GM11168 (cell line): ENCODE measurements around the gene AKR1B1.

Experiments used
- in situ Hi-C: fragments of 300-500 bp; cut with MboI; formaldehyde crosslinking; loops from one replicate; pipeline ENCODE4 v1.12.0; 2022; ENCODE audit warnings: low sequenced_read_pairs; ENCODE audit not compliant: unreplicated experiment

Gene AKR1B1

DNA sequence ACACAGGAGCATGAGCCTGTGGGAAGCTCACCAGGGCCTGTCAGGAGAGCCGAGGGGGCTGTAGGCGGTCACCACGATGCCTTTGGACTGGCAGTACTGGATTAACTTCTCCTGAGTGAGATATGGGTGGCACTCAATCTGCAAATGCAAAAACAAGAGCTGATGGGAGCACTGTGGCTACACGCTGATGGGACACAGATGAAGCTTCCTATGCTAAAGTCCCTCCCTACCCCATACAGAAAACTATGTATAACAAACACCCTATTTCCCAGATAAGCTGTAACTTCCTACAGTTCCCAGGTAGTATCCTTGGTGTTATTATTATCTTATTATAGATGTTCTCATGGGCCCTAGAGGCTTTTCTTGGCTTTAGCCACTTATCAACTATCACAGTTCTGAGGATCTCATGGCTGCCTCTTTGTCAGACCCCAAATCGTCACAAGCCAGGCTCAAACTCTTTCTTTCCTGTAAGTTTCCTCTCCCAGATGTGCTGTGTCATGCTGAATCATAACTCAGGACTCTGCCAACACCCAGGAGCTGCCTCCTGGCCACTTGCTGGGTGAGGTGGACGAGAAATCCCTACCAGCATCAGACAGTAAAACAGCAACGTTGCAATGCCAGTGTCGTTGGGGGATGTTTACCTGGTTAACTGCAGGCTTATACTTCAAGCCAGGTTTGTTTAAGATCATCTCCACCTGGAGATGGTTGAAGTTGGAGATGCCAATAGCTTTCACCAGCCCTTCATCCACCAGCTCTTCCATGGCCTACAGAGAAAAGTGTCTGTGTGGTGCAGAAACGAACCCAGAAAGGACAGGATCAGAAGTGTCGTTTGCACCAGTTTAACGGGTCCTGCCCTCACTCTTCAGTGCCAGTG, 10.3 kb downstream of the AKR1B1 start:
- in situ Hi-C loops: loop anchor here (10.0 kb wide), 1 partner anchor 166 kb away; no protein-coding TSS in a partner anchor

DNA sequence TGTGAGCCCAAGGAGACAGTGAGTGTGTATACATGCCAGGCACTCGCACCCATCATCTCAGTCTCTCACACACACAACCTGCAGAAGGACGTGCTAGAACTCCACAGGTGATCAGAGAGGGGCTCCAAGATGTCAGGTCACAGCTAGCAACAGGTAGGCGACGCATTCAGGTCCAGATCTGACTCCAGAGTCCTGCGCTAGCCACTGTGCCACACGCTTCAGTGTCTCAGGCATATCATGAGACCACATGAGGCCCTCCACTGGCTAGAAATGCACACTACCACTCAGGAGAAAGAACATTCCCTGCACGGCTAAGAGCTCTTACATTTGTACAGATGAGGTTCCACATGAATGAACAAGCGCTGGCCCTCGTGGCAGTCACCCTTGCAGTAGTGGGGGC, 11.5 kb downstream of the AKR1B1 start:
- in situ Hi-C loops: loop anchor here (10.0 kb wide), 1 partner anchor 167 kb away; no protein-coding TSS in a partner anchor

DNA sequence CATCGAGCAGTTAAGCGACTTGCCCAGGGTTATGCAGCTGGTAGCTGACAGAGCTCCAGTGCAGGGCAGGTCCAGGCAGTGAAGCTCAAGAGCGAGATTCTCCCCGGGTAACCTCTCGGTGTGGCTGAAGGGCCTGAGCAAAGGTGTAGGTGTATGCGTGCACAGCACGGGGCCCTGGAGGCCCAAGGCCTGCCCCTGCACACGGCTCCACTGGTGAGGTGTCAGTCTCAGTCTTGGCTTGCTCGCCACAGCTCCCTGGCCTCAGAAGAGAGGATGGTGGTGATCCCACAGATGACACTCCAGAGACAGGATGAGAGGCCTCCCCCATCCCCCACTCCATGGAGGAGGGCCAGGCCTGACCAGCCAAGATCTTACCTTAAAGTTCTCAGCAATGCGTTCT, 12.0 kb downstream of the AKR1B1 start:
- in situ Hi-C loops: loop anchor here (10.0 kb wide), 1 partner anchor 168 kb away; no protein-coding TSS in a partner anchor

DNA sequence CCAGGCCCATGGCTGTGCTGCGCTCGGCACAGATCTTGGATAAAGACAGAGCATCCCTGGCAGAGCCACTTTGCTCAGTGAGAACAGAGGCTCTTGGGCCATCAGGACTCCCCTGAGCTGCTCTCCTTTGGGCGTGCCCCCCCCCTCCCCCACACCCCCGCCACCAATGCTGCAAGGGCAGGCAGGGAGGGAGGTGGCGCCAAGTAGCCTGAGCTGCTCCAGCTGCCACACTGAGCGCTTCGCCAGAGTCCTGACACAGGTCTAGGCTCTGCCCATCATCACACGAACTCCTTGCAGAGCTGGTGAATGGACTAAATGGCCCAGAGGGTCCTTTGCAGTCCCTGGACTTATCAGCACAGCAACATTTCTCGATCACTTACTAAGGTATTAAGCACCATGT, 12.5 kb downstream of the AKR1B1 start:
- in situ Hi-C loops: loop anchor here (10.0 kb wide), 1 partner anchor 168 kb away; no protein-coding TSS in a partner anchor

DNA sequence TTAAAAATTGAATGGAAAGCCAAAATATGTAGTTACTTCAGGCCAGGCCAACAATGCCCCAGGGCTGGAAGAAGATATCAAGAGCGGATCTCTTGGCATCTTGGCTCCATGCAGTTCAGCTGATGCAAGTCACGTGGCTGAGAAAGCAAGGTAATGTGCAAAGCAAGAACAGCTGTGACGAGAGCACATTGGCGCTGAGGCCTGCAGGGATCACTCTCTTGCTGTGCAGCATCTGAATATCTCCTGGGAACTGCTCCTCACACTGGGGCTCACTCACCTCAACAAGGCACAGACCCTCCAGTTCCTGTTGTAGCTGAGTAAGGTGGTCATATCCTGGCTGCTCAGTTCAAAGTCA, 14.0 kb downstream of the AKR1B1 start:
- in situ Hi-C loops: loop anchor here (10.0 kb wide), 1 partner anchor 170 kb away; no protein-coding TSS in a partner anchor

DNA sequence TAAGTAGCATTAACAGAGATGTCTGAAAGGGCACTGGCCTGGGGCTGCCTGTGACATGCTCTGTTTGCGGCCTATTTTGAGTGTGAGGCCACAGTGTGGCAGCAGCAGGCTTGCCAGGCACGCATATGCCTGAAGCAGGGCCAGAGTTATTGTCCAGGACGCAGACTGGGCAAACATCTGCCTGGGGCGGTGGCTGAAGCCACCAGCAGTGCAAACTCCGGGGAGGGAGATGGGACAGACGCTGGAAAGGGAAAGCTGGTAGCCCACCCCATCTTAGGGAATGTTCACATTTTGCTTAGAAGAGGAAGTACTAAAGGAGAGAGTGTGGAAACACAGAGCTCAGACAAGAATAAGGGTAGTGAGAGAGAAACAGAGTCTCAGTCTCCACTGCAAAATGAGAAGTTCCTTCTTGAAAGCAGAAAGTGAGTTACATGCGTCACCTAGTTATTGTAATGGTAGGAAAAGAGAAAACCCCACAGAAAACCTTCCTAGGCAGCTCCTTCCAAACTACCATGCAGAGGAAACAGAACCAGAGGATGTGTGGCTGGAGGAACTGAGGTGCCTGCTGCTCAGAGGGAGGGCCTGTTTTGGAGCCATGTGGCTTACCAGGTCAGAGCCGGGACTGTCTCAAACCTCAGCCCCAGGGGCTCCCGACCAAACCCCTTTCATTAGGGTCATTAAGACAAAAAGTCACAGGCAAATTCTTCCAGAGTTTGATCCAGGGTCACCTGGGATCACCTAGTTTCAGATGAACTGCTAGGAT, 14.5 kb downstream of the AKR1B1 start:
- in situ Hi-C loops: loop anchor here (10.0 kb wide), 1 partner anchor 170 kb away; no protein-coding TSS in a partner anchor

DNA sequence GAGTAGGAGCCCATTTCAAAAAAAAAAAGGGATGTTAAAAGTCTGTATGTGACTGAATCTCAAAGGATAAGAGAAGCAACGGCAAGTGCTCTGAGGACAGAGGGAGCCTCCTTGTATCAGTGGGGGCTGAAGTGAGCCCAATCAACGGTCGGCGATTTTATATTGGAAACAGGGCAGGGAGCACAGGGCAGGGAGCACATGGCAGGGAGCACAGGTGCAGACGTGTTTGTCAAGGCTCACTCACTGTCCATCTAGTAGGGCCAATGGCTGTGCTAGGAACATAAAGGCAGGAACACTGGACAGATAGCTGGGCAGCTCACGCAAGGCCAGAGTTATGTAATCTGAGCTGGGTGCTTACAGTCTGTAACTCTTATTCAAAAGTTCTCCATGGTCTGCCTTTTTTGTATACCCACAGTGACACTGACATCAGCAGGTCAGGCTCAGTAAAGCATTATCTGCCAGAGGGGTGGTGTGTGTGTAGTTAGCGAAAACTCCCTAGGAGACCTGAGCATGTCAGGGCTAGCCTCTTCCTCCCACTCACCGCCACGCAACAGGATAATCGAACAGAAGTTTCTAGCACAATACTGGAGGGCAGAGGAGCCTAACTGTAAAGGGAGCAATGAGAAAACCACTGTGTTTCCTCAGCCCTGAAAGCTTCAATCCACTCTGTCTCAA, 15.4 kb downstream of the AKR1B1 start:
- in situ Hi-C loops: loop anchor here (10.0 kb wide), 1 partner anchor 171 kb away; no protein-coding TSS in a partner anchor

DNA sequence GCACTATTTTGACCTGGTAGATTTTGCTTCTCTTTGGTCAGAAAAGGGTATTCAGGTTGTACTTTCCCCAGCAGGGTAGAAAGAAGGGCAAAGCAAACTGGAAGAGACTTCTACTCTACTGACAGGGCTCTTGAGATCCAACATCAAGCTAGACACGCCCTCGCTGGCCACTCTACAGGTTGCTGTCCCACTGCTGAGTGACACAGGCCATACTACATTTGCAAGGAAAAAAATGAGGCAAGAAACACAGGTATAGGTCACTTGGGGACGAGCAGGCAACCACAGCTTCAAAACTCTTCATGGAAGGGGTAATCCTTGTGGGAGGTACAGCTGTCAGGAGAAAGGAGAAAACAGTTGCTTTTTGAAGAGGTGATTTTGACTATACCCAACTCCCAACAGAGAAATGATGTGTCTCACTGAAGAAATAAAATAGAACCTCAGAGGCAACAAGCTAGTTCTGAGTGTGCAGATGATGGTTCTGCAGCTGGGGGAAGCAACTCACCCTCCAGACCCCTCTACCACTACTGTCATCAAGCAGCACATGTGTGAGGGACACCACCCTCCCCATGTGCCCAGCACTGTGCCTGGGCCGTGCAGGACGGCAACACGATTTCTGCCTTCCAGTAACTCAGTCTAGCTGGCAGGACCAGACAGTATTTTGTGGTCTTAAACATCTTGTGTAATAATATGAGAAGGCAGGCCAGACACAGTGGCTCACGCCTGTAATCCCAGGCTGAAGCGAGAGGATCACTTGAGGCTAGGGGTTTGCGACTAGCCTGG, 16.3 kb downstream of the AKR1B1 start:
- in situ Hi-C loops: loop anchor here (10.0 kb wide), 1 partner anchor 172 kb away; no protein-coding TSS in a partner anchor

DNA sequence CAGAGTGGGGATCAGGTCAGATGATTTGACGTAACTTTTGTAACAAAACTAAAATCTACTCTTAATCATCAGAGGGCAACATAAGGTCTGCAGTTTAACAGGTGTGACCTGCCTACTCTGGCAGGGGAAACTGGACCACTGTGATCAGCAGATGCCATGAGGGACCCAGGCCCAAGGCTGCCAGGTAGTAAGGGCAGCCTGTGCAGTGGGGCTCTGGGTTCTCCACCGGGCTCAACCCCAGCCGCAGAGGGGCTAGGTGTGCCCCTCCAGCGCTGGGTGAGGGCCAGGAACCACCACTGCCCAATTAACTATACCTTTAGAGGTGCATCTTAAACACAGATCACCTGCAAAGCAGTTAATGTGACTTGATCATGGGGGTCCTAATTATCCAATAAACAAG, 17.6 kb downstream of the AKR1B1 start:
- in situ Hi-C loops: loop anchor here (10.0 kb wide), 1 partner anchor 174 kb away; no protein-coding TSS in a partner anchor

DNA sequence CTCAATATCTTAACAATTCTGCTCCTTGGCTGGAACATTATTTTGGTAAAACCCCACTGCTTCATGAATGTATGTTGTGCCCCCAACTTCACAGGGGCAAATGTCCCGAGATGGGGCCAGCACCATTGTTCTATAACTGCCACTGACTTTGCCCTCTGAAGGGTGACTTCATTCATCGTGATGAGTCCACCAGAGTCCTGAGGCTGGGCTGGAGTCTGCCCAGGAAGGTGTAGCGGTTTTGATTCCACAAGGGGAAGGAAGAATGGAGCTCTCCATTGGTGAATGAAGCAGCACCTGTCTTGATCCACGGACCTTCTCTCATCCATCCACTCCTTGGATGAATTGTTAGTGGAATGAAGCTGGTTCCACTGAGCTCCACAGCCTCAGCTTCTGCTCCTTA, 18.4 kb downstream of the AKR1B1 start:
- in situ Hi-C loops: loop anchor here (10.0 kb wide), 1 partner anchor 174 kb away; no protein-coding TSS in a partner anchor

DNA sequence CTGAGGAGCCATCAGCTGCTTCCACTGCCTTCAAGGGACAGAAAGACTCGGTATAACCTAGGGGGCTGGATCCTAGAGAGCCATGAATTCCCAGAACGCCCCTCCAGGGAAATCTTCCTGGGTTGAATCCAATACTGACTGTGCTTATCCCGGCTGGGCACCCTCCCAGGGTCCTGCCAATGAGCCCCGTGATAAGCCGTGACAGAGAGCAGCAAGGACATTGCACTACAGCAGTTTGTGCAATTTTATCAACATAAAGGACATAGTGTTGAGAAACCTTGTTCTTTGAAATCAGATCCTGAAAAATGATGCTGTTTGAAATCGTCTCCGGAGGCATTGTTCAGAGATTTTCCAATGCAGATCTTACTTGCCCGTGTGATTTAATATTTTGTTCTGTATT, 18.8 kb downstream of the AKR1B1 start:
- in situ Hi-C loops: loop anchor here (10.0 kb wide), 1 partner anchor 175 kb away; no protein-coding TSS in a partner anchor

DNA sequence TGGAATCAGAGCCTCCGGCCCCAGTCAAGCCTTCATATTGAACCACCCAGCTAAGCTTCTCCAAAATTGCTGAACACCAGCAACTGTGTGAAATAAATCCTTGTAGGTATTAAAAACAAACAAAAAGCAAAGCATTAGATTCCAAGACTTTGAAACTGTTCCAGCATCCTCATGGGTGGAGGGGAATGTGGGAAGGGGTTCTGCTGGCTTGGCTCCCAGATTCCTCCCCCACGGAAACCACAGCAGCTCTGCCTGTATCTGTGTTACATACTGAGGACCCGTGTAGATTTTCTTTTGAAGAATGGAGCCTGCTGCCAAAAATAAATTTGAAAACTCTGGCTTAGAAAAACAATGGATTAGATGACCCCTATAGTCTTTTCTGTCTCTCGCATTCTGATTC, 20.0 kb downstream of the AKR1B1 start:
- in situ Hi-C loops: loop anchor here (10.0 kb wide), 1 partner anchor 76 kb away; no protein-coding TSS in a partner anchor

DNA sequence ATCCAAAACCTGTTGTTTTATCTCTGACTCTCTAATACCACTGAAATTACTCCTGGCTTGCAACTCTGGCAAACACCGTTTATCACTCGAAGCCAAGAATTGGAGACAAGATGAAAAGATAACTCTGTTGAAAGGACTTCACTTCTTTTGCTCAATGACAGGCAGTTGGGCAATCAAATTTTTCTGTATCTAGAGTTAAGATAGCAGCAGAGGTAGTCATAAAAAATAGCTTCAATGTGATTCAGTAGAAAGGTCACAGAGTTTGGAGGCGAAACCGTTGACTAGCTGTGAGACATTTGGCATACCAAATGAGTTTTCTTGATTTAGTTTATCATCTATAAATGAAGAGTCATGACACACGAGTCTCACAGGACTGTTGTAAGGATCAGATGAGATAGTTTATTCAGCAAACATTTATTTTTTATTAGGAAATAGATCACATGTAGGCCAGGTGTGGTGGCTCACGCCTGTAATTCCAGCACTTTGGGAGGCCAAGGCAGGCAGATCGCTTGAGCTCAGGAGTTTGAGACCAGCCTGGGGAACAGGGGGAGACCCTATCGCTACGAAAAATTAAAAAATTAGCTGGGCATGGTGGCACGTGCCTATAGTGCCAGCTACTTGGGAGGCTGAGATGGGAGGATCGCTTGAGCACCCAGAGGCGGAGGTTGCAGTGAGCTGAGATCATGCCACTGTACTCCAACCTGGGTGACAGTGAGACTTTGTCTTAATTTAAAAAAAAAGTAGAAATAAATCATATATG, 23.6 kb downstream of the AKR1B1 start:
- in situ Hi-C loops: loop anchor here (10.0 kb wide), 1 partner anchor 79 kb away; no protein-coding TSS in a partner anchor

DNA sequence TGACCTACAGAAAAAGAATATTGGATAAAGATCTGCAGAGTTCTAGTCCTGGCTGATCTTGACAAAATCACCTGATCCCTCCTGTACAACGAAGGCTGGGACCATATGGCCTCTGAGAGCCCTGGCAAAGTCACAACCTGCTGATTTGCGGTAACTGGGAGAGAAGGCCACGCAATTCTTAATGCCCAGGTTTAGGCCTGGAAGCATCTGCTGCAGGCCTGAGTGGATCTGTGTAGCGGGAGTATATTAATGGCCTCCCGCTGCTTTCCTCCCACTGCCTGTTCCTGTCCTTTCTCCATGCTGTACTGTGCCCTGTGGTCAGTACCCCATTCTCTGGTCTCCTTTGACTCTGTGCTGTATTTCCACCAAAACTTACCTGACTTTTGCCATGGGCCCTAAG, 24.2 kb downstream of the AKR1B1 start:
- in situ Hi-C loops: loop anchor here (10.0 kb wide), 1 partner anchor 80 kb away; no protein-coding TSS in a partner anchor

DNA sequence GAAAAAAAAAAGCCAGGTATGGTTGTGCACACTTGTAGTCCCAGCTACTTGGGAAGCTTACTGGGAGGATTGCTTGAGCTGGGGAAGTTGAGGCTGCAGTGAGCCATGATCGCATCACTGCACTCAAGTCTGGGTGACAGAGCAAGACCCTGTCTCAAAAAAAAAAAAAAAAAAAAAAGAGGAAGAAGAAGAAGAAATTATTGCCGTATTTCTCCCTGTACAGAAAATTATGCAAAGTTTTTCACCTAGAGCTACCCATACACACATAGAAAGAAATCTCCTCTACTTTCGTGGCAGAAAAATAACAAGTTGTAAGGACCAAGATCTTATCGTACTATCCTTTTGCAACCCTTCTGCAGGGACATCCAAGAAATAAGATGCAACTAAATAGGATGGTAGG, 25.5 kb downstream of the AKR1B1 start:
- in situ Hi-C loops: loop anchor here (10.0 kb wide), 1 partner anchor 81 kb away; no protein-coding TSS in a partner anchor

DNA sequence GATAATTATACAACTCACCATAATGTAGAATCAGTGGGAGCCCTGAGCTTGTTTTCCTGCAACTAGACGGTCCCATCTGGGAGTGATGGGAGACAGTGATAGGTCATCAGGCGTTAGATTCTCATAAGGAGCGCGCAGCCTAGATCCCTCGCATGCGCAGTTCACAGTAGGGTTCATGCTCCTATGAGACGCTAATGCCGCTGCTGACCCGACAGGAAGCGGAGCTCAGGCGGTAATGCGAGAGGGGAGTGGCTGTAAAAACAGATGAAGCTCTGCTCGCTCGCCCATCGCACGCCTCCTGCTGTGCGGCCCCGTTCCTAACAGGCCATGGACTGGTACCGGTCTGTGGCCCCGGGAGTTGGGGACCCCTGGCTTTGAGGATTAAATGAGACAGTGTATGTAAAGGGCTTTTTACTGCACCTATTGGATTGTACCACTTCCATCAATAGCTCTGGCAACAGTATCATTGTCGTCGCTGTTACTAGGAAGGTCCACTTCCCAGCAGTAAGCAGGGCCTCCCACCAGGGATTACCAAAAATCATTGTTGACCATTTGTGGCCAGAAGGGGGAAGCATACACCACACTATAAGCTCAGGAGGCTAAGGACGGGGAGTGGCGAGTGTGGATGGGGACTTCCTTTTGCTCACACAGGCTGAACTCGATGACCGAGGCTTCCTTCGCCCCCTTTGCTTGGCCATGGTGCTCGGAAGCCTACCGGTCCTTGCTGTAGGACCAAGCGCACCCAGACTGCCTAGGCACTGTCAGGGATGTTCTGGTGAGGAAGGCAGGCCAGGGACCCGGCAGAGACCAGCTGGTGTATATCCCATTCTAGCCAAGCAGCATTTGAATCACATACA, 26.4 kb downstream of the AKR1B1 start:
- in situ Hi-C loops: loop anchor here (10.0 kb wide), 1 partner anchor 82 kb away; no protein-coding TSS in a partner anchor

DNA sequence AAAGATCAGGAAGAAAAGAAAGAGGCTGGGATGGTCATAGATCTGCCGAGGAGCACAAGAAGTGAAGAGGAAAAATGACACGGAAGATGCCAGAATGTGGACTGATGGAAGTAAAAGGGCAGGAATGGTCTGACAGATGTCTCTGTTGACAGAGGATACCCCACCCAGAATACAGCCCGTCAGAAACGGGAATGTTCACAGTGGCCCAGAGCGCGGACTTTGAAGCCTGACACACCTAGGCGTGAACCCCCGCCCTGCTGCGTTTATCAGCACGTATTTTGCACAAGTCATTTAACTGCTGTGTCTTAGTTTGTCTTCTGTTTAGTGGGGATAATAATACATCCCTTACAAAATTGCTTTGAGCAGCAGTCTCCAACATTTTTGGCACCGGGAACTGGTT, 27.1 kb downstream of the AKR1B1 start:
- in situ Hi-C loops: loop anchor here (10.0 kb wide), 1 partner anchor 83 kb away; no protein-coding TSS in a partner anchor
